ENCODE measurements around the gene FAM227B.

FAM227B gene

GRCh38 chr15:49460411-49460941, 160.1 kb downstream of the FAM227B start:
- no peak for TF ChIP-seq CTCF (IDR thresholded peaks at IDR 0.05; ENCODE audit: control extremely low read depth, extremely low read depth, low read depth, missing control alignments)
- CTCF ChIA-PET, result interaction anchor here (1.0 to 1.6 kb wide), 2 partner anchors 10 to 11 kb away, joined by 4 to 5 read pairs; no protein-coding TSS in a partner anchor
- POLR2A ChIA-PET, result no interaction called here
- DNase-seq (ENCODE audit: extremely low spot score), result no peak

- POLR2A ChIA-PET, result no interaction called here
- CTCF ChIA-PET, result no interaction called here
- no peak for DNase-seq (ENCODE audit: extremely low spot score)
- TF ChIP-seq CTCF (IDR thresholded peaks at IDR 0.05; ENCODE audit: control extremely low read depth, extremely low read depth, low read depth, missing control alignments), result no peak
Measured at GRCh38 chr15:49458145-49458544, 162.5 kb downstream of the FAM227B start.

GRCh38 chr15:49456166-49456565, 164.5 kb downstream of the FAM227B start:
- POLR2A ChIA-PET, result no interaction called here
- DNase-seq (ENCODE audit: extremely low spot score), result no peak
- CTCF ChIA-PET, result interaction anchor here (1.5 kb wide), 1 partner anchor 34 kb away, joined by 3 read pairs; no protein-coding TSS in a partner anchor
- TF ChIP-seq CTCF (IDR thresholded peaks at IDR 0.05; ENCODE audit: control extremely low read depth, extremely low read depth, low read depth, missing control alignments), result no peak

- ChIA-PET POLR2A (no interaction called here), CTCF (interaction anchor here (0.8 kb wide), 2 partner anchors 10 to 18 kb away, joined by 3 read pairs; no protein-coding TSS in a partner anchor)
- DNase-seq (ENCODE audit: extremely low spot score), result no peak
- TF ChIP-seq CTCF (IDR thresholded peaks at IDR 0.05; ENCODE audit: control extremely low read depth, extremely low read depth, low read depth, missing control alignments), result no peak
Measured at GRCh38 chr15:49452595-49452994, 168.0 kb downstream of the FAM227B start.

- no peak for TF ChIP-seq CTCF (IDR thresholded peaks at IDR 0.05; ENCODE audit: control extremely low read depth, extremely low read depth, low read depth, missing control alignments)
- POLR2A ChIA-PET, result no interaction called here
- DNase-seq (ENCODE audit: extremely low spot score), result no peak
- CTCF ChIA-PET, result interaction anchor here (1.3 kb wide), 1 partner anchor 11 kb away, joined by 3 read pairs; no protein-coding TSS in a partner anchor
Measured at GRCh38 chr15:49441816-49442215, 178.8 kb downstream of the FAM227B start.

- DNase-seq (ENCODE audit: extremely low spot score), result no peak
- no peak for TF ChIP-seq CTCF (IDR thresholded peaks at IDR 0.05; ENCODE audit: control extremely low read depth, extremely low read depth, low read depth, missing control alignments)
- POLR2A ChIA-PET, result no interaction called here
- CTCF ChIA-PET, result no interaction called here
Measured at GRCh38 chr15:49441356-49441755, 179.3 kb downstream of the FAM227B start.
